ENCODE results near the gene COL19A1.

The COL19A1 gene

GRCh38 chr6:70124882-70125545, 258.7 kb downstream of the COL19A1 start:
- DNase-seq (ENCODE audit: low read depth in 2 of 2) = no peak

GRCh38 chr6:70125602-70126001, 259.2 kb downstream of the COL19A1 start:
- DNase-seq (ENCODE audit: low read depth in 2 of 2) = no peak

GRCh38 chr6:70129341-70129740, 263.0 kb downstream of the COL19A1 start:
- no peak for DNase-seq (ENCODE audit: low read depth in 2 of 2)

- no peak for DNase-seq (ENCODE audit: low read depth in 2 of 2)
Observed at GRCh38 chr6:70130865-70131264, 264.5 kb downstream of the COL19A1 start.

GRCh38 chr6:70131528-70131927, 265.2 kb downstream of the COL19A1 start:
- no peak for DNase-seq (ENCODE audit: low read depth in 2 of 2)

GRCh38 chr6:70133246-70133645, 266.9 kb downstream of the COL19A1 start:
- no peak for DNase-seq (ENCODE audit: low read depth in 2 of 2)

GRCh38 chr6:70134542-70134941, 268.2 kb downstream of the COL19A1 start:
- no peak for DNase-seq (ENCODE audit: low read depth in 2 of 2)

- DNase-seq (ENCODE audit: low read depth in 2 of 2) = no peak
Observed at GRCh38 chr6:70135219-70136160, 269.1 kb downstream of the COL19A1 start.

GRCh38 chr6:70136996-70137395, 270.6 kb downstream of the COL19A1 start:
- no peak for DNase-seq (ENCODE audit: low read depth in 2 of 2)

GRCh38 chr6:70140496-70140895, 274.1 kb downstream of the COL19A1 start:
- DNase-seq (ENCODE audit: low read depth in 2 of 2) = no peak

- DNase-seq (ENCODE audit: low read depth in 2 of 2) = no peak
Observed at GRCh38 chr6:70142034-70142433, 275.7 kb downstream of the COL19A1 start.

- DNase-seq (ENCODE audit: low read depth in 2 of 2) = no peak
Observed at GRCh38 chr6:70145178-70145577, 278.8 kb downstream of the COL19A1 start.

- no peak for DNase-seq (ENCODE audit: low read depth in 2 of 2)
Observed at GRCh38 chr6:70149209-70149788, 282.9 kb downstream of the COL19A1 start.

- DNase-seq (ENCODE audit: low read depth in 2 of 2) = no peak
Observed at GRCh38 chr6:70150521-70150920, 284.2 kb downstream of the COL19A1 start.

- DNase-seq (ENCODE audit: low read depth in 2 of 2) = no peak
Observed at GRCh38 chr6:70151616-70152015, 285.3 kb downstream of the COL19A1 start.

GRCh38 chr6:70152786-70153185, 286.4 kb downstream of the COL19A1 start:
- no peak for DNase-seq (ENCODE audit: low read depth in 2 of 2)

- DNase-seq (ENCODE audit: low read depth in 2 of 2) = no peak
Observed at GRCh38 chr6:70157086-70157485, 290.7 kb downstream of the COL19A1 start.

GRCh38 chr6:70160276-70160675, 293.9 kb downstream of the COL19A1 start:
- no peak for DNase-seq (ENCODE audit: low read depth in 2 of 2)

GRCh38 chr6:70162972-70163371, 296.6 kb downstream of the COL19A1 start:
- DNase-seq (ENCODE audit: low read depth in 2 of 2) = no peak

GRCh38 chr6:70163795-70164194, 297.4 kb downstream of the COL19A1 start:
- DNase-seq (ENCODE audit: low read depth in 2 of 2) = no peak

GRCh38 chr6:70164556-70164955, 298.2 kb downstream of the COL19A1 start:
- DNase-seq (ENCODE audit: low read depth in 2 of 2) = no peak

- no peak for DNase-seq (ENCODE audit: low read depth in 2 of 2)
Observed at GRCh38 chr6:70166088-70166958, 300.0 kb downstream of the COL19A1 start.

All from stimulated activated CD4-positive, alpha-beta T cell treated with anti-CD3 and anti-CD28 coated beads, Interleukin-1b, Interleukin-23, amount 100 ng/mL, for 1 hour (primary cell).